GM11168 (cell line): ENCODE data around the gene PHYH.
"Not testable (repeated sequence)": the region's sequence is repeated elsewhere in the genome, so short reads cannot be mapped to it uniquely, and the experiment has no call there.

Source experiments
- in situ Hi-C: fragments of 300-500 bp; cut with MboI; formaldehyde crosslinking; loops from one replicate; pipeline ENCODE4 v1.12.0; 2022; ENCODE audit warnings: low sequenced_read_pairs; ENCODE audit not compliant: unreplicated experiment

Gene PHYH

DNA sequence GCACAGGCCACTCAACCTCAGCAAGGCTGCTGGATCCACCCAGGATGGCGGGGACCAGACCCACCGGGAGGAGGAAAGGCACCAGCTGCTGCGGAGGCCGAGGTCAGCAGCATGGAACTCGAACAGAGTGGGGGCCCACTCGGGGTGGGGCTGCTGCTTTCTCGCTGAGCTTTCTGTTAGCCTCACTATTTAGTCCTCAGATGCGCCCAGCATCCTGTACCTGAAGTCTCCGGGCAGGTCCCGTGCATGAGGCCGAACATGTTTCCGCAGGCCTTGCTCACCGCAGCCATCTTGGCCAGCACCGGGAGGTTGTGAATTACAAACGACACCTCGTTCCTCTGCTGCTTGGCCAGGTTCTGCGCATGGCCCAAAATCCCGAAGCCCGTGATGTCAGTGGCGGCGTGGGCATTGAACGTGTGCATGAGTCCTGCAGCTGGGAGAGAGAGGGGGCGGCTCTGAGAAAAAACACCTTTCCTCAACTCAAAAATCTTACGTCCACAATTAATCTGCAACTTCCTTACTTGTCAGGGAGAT is 22.8 kb upstream of the PHYH start:
- in situ Hi-C loops: no loop called here

DNA sequence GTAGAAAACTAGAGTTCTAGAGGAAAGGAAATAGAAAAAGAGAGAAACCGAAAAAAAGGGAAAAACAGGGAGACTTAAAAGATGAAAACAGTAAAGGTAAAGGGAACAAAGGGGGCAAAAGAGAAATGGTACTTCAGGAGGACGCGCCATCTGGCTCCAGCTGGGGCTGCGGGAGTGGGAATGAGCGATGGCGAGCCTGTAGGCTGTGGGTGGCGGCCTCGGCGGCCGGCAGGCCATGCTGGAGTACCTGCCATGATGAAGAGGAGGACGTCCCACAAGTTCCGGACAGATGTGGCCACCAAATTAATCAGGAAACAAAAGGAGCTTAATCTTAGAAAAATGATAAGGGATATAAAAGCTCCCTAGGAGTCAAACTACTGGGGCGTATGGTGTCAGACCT is 21.7 kb upstream of the PHYH start:
- in situ Hi-C loops: no loop called here

DNA sequence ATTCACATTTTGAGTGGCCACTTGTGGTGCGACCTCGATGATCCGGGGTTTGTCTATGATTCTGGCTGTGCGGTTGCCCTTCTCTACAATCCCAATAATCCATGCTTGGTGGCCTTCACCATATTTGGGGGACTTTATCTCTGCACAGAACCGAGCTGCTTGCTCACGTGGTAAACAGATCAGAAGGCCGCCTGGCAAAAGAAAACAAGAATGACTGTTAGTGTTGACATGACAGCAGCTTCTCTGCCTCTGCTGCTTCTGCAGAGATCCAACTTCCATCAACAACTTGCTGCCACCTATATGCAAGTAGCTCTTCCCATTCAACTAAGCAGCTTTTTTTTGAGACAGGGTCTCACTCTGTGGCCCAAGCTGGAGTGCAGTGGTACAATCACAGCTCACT is 19.3 kb upstream of the PHYH start:
- in situ Hi-C loops: no loop called here

DNA sequence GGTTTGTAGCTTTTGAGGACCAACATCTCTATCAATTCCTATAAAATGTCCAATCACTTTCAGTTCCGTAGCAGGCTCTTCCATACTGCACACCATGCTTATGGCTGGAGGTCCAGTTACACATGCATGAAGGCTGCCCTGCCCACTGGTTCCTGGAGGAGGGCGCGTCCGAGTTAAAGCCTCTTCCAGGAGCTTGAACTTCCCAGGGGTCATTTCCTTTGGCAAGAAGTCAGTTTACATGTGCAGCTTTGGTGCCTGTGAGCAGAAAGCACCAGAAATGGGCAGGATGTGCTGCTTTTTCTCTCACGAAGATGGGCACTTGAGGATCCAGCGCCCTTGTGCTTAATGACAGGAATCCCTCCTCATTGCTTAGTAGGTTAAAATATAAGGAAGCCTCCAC is 17.6 kb upstream of the PHYH start:
- in situ Hi-C loops: no loop called here

DNA sequence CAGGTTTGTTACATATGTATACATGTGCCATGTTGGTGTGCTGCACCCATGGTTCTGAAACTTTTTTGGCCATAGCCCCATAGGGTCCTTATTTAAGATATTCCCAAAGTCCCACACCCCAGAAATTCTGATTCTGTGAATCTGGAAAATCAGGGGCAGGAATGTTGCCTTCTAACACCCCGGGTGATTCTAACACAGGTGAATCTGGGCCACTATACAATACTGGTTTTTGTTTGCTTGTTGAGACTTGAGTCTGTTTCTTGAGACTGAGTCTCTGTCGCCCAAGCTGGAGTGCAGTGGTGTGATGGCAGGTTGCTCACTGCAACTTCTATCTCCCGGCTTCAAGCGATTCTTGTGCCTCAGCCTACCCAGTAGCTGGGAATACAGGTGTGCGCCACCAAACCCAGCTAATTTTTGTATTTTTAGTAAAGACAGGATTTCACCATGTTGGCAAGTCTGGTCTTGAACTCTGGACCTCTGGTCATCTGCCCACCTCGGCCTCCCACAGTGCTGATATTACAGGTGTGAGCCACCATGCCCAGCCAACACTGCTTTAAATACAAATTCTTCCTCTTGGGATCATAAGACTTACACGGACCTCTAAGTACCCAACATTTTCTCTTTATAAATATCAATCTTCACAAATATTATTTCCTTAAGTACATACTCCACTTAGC is 16.9 kb upstream of the PHYH start:
- in situ Hi-C loops: no loop called here

DNA sequence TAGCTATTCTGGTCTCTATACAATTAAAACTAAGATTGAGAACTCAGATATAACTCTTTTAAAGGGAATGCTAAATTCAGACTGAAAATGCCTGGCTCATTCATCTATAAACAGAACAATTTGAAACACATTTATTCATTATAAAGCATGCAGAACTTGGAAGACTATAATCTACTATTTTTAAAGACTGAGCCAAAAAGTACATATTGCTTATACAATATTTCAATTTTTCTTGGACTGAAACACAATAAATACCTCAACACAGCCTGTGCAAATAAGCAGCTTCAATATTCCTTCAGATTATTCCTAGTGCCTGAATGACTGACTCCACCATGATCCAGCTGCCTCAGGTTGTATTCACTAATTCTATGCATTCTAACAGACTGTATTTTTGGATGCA is 15.5 kb upstream of the PHYH start:
- in situ Hi-C loops: no loop called here

DNA sequence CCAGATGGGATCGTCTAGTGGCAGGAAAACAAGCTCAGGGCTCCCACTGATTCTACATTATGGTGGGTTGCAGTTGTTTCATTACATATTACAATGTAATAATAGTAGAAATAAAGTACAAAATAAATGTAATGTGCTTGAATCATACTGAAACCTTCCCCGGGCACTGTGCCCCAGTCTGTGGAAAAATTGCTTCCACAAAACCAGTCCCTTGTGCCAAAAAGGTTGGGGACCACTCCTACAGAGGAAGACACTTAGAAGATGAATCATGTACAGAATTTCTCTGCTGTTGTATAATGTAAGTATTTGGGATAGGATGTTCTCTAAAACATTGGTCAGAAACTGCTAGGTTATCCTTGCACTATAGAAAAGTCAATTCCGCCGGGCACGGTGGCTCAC is 11.3 kb upstream of the PHYH start:
- in situ Hi-C loops: no loop called here

DNA sequence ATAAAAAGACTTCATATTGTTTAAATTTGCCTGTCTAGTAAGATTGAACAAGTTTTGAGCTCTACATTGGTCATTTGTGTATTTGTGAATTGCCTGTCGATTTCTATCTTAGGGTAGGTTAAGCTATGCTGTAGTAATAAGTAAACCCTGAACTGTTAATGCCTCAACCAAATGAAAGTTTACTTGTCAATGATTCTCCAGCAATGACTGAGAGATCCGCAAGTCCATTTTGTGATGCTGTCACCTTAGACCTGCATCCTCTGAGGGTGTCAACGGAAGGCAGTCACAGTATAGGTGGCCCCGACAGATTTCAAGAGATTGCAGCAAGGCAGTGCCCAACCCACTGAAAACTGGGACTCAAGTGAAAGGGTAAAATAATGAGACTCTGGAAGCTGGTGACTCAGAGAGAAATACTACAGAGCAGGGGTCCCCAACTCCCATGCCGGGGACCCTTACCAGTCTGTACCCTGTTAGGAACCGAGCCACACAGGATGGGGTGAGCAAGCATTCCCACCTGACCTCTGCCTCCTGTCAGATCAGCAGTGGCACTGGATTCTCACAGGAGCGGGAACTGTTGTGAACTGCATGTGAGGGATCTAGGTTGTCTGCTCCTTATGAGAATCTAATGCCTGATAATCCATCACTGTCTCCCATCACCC is 10.8 kb upstream of the PHYH start:
- in situ Hi-C loops: no loop called here

DNA sequence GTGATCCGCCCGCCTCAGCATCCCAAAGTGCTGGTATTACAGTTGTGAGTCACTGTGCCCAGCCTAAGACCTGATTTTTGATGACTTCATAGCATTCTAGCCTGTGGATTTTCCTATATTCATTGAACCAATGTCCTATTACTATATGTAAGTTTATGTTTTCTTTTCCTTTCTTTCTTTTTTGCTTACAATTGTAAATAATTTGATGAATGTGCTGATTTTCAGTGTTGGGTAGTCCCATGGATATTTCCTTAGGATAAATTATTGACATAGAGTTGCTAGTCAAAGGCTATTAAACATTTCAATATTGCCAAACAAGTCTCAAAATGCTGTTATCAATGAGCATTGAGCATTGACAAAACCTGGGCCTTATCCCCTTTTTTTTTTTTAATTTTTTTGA is 9.9 kb upstream of the PHYH start:
- in situ Hi-C loops: loop anchor here (10.0 kb wide), 1 partner anchor 145 kb away; the partner anchor contains the start of gene MCM10

DNA sequence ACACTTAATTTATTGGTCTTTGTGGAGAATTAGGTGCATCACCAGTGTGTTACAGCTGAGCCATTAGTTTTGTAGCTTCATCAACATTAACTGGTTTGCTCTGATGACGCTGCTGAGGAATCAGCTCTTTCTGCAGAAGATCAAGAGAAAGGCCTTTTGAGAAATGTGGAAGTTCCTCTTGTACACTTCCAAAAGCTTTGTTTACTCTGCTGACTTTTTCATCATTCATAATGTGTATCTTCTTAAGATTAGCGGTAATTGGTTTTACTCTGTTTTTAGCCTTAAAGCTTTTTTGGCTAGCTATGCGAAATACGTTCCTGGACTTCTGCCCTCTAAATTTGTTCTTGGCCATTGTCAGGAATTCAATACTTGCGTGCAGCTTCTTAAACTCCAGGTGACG is 8.2 kb upstream of the PHYH start:
- in situ Hi-C loops: loop anchor here (10.0 kb wide), 1 partner anchor 143 kb away; the partner anchor contains the start of gene MCM10

DNA sequence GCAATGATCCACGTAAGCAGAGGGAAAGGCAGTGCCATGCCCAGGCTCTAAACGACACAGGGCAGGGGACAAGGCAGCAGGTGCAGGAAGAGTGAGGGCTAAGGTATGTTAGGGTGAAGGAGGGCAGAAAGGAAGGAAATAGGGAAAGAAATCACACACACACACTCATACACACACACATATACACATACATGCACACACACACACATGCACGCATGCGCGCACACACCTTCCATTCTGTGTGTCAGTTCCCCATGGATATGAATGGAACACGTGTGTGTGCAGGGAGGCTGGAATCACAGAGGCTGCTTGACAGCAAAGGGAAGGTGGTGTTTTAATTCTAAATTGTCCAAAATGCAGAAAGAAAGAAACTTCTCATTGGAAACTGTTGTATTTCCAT is 6.2 kb upstream of the PHYH start:
- in situ Hi-C loops: loop anchor here (10.0 kb wide), 1 partner anchor 141 kb away; the partner anchor contains the start of gene MCM10

DNA sequence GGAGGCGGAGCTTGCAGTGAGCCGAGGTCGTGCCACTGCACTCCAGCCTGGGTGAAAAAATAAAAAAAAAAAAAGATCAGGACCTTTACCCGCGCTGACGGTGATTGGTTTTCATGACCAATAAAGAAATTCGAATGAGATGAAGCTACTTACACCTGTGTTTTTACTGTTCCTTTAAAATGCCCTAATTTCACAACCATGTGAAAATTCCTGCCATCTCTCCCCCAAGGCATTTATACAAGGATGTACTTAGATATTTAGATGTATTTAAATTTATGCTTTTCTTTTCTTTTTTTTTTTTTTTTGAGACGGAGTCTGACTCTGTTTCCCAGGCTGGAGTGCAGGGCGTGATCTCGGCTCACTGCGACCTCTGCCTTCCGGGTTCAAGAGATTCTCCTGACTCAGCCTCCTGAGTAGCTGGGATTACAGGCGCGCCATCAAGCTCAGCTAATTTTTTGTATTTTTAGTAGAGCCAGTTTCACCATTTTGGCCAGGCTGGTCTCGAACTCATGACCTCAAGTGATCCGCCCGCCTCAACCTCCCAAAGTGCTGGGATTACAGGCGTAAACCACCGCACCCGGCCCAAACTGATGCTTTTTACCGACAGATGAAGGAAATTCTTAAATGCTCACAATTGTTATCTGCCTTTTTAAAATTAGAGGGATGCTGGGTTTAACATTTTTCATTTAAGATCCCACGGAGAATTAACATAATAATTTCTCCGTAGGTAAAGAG is 3.1 kb upstream of the PHYH start:
- in situ Hi-C loops: loop anchor here (10.0 kb wide), 1 partner anchor 138 kb away; the partner anchor contains the start of gene MCM10

DNA sequence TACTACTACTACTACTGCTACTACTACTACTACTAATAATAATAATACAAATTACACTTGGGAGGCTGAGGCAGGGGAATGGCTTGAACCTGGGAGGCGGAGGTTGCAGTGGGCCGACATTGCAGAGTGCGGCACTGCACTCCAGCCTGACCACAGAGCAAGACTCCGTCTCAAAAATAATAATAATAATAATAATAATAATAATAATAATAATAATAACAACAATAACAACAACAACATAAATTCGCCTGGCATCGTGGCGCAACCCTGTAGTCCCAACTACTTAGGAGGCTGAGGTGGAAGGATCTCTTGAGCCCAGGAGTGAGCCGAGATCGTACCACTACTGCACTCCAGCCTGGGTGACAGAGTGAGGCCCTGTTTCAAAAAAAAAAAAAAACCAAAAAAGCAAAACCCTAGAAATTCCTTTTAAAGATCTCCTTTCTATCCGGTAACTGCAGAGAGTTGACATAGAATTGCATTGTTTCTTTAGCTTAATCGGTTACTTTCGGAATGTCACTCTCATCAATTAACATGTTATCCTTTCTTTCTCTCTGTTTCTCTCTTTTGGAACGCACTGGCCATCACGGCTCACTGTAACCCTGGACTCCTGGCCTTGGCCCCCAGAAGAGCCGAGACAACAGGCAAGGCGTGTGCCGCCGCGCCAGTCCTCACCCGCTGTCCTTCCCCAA is 972 bp downstream of the PHYH start:
- in situ Hi-C loops: no loop called here

DNA sequence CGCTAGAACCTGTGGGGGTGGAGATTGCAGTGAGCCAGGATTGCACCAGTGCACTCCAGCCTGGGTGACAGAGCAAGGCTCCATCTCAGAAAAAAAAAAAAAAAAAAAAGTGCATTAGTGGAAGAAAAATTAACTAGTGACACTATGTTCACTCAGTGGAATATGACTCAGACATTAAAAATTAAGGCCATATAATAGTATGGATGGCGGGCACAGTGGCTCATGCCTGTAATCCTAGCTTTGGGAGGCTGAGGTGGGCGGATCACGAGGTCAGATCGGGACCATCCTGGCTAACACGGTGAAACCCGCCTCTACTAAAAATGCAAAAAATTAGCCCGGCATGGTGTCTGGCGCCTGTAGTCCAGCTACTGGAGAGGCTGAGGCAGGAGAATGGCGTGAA is 3.4 kb downstream of the PHYH start:
- in situ Hi-C loops: no loop called here

DNA sequence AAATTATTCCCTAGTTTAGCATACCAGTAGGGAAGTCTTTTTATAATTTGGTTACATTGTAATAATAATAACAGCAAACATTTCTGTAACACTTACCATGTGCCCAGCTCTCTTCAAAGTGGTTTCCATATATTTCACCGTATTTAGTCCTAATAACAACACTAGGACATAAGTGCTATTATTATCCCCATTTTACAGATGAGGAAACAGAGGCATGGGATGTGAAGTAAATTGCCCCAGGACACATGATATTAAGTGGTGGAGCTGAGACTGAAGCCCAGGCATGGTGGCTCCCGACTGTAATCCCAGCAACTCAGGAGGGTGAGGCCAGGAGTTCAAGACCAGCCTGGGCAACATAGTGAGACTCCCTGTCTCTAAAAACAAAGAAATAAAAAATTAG is 5.1 kb downstream of the PHYH start:
- in situ Hi-C loops: no loop called here

DNA sequence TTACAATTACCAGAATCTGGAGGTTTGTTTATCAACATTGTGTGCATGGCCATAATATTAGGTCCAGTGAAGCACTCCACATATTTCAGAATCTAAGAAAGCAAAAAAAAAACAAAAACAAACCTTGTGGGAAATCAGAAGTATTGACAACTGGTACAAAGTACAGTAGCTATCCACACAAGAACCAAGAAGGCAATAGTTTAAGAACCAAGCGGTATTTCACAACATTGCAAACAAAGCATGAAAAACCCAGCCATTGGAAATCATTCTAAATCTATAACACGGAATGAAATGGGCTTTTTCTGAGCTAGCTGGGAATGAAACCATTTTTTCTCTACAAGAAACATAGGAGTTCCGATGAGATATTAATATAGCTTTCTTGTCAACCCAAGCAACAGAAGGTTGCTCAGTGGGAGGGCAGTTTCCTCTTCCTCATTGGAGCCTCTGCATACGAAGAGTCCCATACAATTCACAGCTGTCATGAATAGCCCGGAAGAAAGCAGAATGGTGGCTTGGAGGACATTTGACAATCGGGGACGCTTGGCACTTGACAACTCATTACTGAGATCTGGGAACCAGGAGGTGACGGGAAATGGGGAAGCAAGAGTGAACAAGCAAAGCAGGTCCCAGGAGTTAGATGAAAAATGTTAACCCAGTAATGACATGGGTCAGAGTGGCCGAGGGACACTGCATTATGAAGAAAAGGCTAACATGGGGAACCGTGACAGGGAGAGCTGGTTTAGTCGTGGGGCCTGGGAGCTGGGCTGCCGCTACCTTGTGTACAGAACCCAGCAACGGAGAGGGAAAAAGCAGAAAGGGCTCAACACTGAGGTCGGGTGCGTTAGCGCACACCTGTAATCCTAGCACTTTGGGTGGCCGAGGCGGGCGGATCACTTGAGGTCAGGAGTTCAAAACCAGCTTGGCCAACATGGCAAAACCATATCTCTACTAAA is 7.8 kb downstream of the PHYH start:
- in situ Hi-C loops: no loop called here

DNA sequence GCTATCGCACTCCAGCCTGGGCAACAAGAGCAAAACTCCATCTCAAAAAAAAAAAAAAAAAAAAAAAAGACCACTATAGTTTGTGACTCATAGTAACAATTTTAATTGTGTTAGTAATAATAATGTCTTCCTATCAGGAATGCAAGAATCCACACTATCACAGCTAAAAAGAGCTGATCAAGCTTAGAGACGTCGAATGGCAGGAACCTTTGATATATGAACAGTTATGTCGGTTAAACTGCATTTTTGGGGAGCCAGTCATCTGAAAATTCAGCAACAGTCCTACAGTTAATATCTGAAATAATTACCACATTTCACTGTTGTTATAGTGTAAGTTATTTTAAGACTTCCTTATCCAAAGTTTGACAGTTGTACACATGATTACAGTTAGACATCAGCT is 8.8 kb downstream of the PHYH start:
- in situ Hi-C loops: no loop called here

DNA sequence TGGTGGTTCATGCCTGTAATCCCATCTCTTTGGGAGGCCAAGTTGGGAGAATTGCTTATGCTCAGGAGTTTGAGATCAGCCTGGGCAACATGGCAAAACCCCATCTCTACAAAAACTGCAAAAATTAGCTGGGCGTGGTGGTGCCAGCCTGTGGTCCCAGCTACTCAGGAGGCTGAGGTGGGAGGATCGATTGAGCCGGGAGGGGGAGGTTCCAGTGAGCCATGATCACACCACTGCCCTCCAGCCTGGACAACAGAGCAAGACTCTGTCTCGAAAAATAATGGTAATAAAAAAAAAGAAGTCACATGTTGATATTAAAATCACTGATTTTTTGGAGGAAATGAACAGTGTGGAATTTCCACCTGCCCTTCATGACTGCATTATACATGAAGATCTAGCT is 15.8 kb downstream of the PHYH start:
- in situ Hi-C loops: no loop called here

DNA sequence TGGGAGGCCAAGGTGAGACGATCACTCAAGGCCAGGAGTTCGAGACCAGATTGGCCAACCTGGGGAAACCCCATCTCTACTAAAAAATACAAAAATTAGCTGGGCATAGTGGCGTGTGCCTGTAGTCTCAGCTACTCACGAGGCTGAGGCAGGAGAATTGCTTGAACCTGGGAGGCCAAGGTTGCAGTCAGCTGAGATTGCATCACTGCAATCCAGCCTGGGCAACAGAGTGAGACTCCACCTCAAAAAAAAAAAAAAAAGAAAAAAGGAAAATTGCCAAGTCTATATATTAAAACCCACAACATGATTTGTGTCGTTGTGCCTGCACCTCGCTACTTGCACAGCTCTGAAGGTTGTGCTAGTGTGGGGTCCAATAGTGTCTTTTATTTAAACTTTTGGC is 17.5 kb downstream of the PHYH start:
- in situ Hi-C loops: not testable (repeated sequence)
